Inflammatory macrophage treated with lipopolysaccharide for 4 hours (primary cell): ENCODE results near the gene HSPA8.
A peak's percentile ranks its signal among the peaks of the same experiment; 100 is the strongest.
"Not testable (repeated sequence)": the region's sequence is repeated elsewhere in the genome, so short reads cannot be mapped to it uniquely, and the experiment has no call there.

Experiments
- DNase-seq: peaks from one replicate; pipeline ENCODE4 v3.0.0-alpha.2; 2020

Gene HSPA8

DNA sequence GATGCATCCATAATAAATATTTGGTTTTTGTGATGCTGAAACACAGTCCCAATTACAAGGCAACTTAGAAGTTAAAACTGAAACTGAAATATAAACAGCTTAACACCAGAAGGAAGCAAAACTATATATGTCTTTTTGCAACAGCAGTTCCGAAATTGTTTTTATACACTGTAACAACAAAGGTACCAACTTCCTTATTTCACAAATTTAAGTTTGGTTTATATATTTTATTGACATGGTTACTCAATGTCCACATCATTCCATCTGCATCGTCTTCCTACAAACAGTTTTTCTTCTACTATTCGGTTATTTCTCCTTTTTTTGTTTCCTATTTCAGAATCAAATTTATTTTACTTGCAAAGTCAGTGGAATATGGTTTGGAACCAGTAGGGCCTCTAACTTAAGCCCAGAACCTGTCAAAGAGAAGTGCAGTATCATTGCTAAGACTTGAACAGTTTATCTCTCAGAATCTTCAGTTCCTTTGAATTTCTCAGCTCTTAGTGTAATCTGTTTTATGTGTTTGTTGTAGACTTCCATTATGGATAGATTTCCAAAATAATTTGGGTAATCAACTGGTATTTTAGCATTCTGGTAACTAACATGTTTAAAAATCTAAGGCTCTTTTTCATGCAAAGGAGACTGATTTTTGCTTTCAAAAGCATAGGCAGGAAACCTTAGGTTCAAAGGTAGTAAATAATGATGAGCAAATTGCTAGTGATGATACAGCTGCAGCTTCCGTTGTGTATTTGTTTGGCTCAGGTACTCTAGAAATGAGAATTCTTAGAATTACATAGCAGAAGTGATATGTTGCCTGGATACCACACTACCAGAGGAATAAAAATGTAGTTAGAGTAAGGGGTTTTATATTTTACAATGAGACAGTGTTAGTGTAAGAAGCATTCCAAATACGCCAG is 8.2 kb upstream of the HSPA8 start:
- peak; percentile 83 for DNase-seq

DNA sequence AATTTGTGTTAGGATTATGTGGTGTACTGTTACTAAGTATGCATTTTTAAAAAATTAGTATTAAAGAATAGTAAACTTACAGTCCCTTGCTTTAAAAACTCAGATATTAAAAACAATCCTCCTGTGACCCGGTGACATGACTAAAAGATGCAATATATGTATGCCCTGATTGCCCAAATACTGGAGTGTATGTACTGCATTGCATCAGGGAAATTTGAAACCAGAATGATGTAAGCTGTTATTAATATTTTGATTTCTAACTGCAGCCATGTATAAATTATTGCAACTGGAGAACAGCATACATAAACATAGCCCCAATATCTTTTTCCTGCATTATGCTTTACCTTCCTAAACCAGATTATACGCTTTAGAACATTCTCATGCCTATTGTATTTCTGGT is 3.7 kb upstream of the HSPA8 start:
- peak; percentile 82 for DNase-seq

DNA sequence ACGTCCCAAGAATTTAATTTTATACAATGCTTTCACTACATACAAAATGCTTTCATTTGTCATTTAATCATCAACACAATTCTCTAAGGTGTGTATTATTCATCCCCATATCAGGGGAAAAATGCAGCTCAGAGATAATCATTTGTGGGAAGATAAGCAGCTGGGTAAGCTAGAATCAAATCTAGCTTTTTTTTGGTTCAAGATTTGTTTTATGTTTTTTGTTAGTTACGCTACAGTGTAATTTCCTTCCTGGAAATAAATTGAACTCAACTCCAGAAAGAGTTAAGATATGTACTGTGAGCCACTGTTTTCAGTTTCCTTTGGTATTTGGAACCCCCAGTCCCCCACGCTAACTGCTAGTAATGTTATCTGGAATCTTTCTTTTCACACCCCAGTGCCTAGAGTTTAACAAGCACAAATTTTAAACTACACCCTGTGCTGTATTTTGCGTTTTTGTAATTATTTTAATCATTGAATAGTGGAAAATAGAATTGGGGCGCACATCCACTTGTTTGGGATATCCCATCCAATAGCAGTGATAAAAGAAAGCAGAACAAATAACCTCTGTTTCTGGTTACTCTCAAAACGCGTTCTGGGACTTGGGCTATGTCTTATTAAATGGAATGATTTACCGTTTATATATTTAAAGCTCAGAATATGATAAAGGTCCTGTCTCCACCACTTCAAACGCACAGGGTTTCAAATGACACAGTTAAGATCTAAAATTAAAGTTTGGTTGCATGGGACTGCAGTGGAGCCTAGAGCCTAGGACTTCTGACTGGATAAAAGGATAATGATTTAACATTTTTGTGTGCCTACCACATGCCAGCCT is 2.1 kb upstream of the HSPA8 start:
- no peak for DNase-seq

- DNase-seq = peak; percentile 53
These were observed 1.2 kb upstream of the HSPA8 start for GRCh38 chr11:123062892-123063825.

GRCh38 chr11:123062158-123062891 is 389 bp upstream of the HSPA8 start:
- peak; percentile 100 for DNase-seq

- DNase-seq = no peak
These were observed 1.5 kb downstream of the HSPA8 start for GRCh38 chr11:123060277-123061000.

- not testable (repeated sequence) for DNase-seq
These were observed 2.7 kb downstream of the HSPA8 start for GRCh38 chr11:123059041-123059920.

DNA sequence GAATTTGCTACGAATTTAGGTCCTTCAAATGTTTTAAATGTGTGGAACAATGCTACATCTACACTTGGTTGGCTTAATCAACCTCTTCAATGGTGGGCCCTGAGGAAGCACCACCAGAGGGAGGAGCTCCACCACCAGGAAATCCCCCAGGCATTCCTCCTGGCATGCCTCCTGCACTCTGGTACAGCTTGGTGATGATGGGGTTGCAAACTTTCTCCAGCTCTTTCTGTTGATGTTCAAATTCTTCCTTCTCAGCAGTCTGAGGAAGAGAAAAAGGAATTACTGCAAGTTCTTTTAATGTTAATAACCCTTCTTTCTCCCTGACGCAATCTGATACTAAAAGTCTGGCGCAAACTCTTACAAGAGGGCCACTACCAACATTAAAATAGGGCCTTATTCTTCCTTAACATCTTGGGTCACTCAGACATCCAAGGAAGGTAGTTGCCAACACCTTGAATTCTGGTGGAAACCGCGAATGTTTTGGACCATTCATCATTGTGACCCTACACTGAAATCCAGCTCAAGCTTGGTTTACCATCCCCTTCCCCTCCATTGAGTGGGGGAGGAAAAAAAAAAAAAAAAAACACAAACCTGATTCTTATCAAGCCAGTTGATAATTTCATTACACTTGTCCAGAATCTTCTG is 4.2 kb downstream of the HSPA8 start:
- peak; percentile 7 for DNase-seq

GRCh38 chr11:123056835-123057491 is 5.0 kb downstream of the HSPA8 start:
- DNase-seq = no peak

DNA sequence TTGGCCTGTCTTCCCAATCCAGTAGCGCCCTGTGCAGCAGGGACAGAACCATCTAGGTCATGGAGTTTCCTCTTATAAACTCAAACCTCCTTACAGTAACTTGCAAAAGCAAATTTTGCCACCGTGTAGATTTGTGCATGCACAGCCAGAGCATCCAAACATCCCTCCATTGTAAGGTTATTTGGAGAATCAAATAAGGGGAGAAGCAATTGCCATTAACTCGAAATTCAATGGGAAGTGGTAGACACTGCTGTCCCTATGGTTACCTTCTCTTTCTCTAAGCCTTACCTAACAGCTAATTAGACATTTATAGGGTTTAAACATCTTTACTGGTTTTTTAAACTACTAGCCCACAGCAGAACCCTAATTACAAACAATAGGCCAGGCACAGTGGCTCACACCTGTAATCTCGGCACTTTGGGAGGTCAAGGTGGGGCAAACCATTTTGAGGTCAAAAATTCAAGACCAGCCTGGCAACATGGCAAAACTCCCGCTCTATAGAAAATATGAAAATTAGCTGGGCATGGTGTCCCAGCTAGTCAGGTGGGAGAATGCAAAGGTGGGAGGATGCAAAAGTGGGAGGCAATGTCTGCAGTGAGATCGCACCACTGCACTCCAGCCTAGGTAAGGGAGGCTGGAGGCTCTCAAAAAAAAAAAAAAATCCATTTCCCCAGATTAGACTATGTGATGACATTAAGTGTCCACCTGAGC is 6.6 kb downstream of the HSPA8 start:
- DNase-seq = no peak

- peak; percentile 74 for DNase-seq
These were observed 7.5 kb downstream of the HSPA8 start for GRCh38 chr11:123054301-123055065.

DNA sequence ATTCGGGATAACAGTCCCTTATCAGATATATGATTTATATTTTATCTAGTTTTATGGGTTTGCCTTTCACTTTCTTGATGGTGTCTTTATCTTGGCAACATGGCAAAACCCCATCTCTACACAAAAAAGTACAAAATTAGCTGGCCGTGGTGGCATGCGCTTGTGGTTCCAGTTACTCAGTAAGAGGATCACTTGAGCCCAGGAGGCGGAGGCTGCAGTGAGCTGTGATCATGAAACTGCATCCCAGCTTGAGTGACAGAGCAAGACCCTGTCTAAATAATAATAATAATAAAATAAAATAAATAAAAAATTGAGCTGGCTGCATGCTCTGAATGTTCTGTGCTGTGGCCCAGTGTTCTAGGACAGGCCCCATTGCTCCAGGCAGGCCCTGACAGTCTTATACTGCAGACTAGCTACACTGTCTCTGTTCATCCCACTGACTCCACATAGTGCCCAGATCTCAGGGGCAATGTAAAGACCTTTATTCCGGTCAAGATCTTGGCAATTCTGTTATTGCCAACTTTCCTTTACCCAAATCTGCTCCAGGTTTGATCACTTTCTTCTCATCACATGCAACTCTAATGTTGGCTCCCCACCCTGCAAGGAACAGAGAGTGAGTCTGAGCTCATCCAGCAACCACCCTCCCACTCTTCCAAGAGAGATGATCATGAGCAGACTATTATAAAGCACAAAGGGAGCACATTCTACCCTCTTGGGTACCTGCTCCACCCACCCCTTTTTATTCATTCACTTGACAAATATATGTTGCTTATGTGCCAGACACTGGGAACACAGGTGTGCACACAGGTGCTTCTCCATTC is 8.8 kb downstream of the HSPA8 start:
- DNase-seq = no peak

DNA sequence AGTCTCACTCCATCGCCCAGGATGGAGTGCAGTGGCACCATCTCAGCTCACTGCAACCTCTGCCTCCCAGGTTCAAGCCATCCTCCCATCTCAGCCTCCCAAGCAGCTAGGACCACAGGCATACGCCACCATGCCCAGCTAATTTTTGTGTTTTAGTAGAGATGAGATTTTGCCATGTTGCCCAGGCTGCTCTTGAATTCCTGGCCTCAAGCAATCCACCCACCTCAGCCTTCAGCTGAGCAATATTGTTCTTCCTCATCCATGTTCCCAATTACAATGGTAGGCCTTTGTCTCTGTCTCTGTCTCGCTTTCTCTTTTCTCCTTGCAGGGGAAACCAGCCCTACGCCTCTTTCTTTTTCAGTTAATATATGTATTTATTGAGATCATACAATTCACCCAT is 10.3 kb downstream of the HSPA8 start:
- no peak for DNase-seq

DNA sequence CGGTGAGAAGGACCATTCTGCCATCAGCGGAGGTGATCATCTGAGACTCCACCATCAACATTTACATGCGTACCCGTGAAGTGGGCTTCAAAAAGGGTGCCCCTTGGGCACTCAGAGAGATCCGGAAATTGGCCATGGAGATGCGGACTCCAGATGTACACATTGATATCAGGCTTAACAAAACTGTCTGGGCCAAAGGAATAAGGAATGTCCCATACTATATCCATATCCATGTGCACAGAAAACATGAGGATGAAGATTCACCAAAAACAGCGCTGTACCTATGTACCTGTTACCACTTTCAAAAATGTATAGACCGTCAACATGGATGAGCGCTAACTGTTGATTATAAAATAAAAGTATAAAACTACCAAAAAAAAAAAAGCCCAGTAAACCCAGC is 10.8 kb downstream of the HSPA8 start:
- DNase-seq = no peak

DNA sequence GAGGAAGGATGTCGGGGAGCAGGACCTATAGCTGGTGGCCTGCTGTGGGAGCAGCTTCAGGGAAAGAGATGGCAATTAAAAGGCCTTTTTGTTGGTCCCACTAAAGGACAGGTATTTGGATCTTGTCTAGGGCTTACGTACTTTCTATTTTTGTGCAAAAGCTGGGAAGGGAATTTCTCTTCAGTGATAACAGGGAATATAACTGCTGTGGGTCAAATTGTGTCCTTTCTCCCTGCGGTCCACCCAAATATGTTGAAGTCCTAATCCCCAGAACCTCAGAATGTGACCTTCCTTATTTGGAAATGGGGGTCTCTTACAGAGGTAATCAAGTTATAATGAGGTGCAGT is 14.0 kb downstream of the HSPA8 start:
- DNase-seq = no peak

- no peak for DNase-seq
These were observed 14.5 kb downstream of the HSPA8 start for GRCh38 chr11:123047266-123047946.
